ENCODE results near the gene SPINT2.

GRCh38 chr19:38304352-38304865 lies 40.0 kb downstream of the SPINT2 start:
- TF ChIP-seq EZH2 (IDR thresholded peaks at IDR 0.05; ENCODE audit: low read length, unreplicated experiment), result no peak
- no peak for TF ChIP-seq CTCF (conservative IDR thresholded peaks at IDR 0.05; ENCODE audit: low read depth, low read length)
